ENCODE results near the gene GRIP1.

- TF ChIP-seq CTCF (IDR thresholded peaks at IDR 0.05; ENCODE audit: insufficient read depth, low read length) (no peak), REST (IDR thresholded peaks at IDR 0.05; ENCODE audit: insufficient replicate concordance, low read depth) (no peak), POLR2AphosphoS5 (IDR thresholded peaks at IDR 0.05; ENCODE audit: low read depth) (no peak), GABPA (IDR thresholded peaks at IDR 0.05; ENCODE audit: low read depth) (no peak)
Measured at GRCh38 chr12:66403746-66404145, 275.1 kb downstream of the GRIP1 start.
